HUES64 (cell line): ENCODE measurements around the gene TWIST2.

ENCODE experiments used
- H3K27ac ChIP-seq: 2 replicates; pipeline ENCODE4 v1.7.0; 2013; ENCODE audit warnings: low read depth, low read length, inconsistent platforms
- H3K27me3 ChIP-seq: 2 replicates; pipeline ENCODE4 v1.6.1; 2013; ENCODE audit warnings: mild to moderate bottlenecking, low read length; ENCODE audit not compliant: insufficient read depth
- H3K36me3 ChIP-seq: 2 replicates; pipeline ENCODE4 v1.6.1; 2013; ENCODE audit warnings: mild to moderate bottlenecking, low read length; ENCODE audit not compliant: insufficient read depth
- H3K4me1 ChIP-seq: 2 replicates; pipeline ENCODE4 v1.6.1; 2013; ENCODE audit warnings: mild to moderate bottlenecking, low read length, moderate library complexity; ENCODE audit not compliant: insufficient read depth
- H3K4me3 ChIP-seq: 2 replicates; pipeline ENCODE4 v1.5.1; 2013; ENCODE audit warnings: mild to moderate bottlenecking, low read length, moderate library complexity
- H3K9ac ChIP-seq: 2 replicates; pipeline ENCODE4 v1.6.1; 2013; ENCODE audit warnings: mild to moderate bottlenecking, low read depth, low read length
- H3K9me3 ChIP-seq: 2 replicates; pipeline ENCODE4 v1.6.1; 2013; ENCODE audit warnings: low read depth, low read length; ENCODE audit not compliant: insufficient read depth
- WGBS: fragments of 150-250, 120-280 bp; methylation state at CpG from one replicate; pipeline ENCODE4 v1.1.7; 2013; ENCODE audit warnings: missing lambda C conversion rate; 5-methylcytosine and 5-hydroxymethylcytosine counted together

Gene TWIST2

DNA sequence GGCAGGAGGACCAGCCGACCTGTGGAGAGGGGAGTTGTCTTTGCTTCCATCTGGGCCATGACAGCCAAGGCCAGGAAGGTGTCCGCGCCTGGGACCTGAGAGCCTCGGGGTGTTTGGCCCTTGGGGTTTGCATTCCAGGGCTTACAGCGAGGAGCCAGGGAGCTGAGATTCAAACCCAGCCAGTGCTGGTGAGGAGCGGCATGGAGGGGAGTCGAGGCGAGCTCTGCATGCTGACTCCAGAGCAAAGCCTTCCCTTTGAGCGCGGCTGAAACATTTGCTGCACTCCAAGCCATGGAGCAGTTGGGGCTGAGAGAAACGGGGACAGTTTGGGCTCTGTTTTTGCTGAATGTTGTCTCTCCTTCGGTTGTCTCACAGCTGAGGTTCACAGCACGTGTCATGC is 77.4 kb downstream of the TWIST2 start:
- Histone ChIP-seq H3K27me3 (no peaks in the 10 kb centered on the region), H3K9ac (no peak overlapping the region), H3K36me3 (no peaks in the 10 kb centered on the region), H3K4me1 (no peaks in the 10 kb centered on the region), H3K9me3 (no peaks in the 10 kb centered on the region), H3K4me3 (no peak overlapping the region), H3K27ac (no peak overlapping the region)
- 94% methylated on average over 13 of the region's 13 CpGs for WGBS

DNA sequence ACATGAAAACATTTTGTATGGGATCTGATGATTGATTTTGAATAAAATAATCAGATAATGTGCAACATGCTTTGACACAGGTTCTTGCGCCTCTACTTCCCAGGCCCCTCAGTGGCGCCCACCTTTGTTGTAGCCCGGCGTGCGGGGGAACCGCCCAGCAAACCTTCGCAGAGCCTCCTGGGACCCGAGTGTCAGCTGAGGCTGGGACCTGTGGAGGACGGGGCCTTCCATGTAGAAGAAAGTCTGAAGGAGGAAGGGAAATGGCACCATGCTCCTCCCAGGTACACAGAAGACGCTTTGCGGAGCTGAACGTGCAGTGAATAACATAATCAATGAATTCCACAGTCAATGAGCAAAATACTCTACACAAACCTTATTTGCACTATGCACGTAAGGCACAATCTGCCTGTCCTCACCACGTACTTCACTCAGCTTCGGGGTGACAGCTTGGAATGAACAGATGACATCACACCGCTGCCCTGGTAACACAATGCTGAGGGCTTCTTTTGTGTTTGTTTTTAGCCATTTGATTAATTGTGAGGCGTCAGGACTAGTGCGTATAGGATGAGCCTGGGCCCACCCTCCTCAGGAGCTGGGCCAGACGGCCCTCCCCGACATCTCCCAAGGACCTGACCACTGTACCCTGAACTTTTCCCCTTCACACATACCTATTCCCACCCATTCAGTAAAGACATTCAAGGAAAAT is 78.1 kb downstream of the TWIST2 start:
- Histone ChIP-seq H3K36me3 (no peaks in the 10 kb centered on the region), H3K27ac (no peak overlapping the region), H3K4me1 (no peaks in the 10 kb centered on the region), H3K9me3 (no peaks in the 10 kb centered on the region), H3K27me3 (no peaks in the 10 kb centered on the region), H3K4me3 (no peak overlapping the region), H3K9ac (no peak overlapping the region)
- 95% methylated on average over 20 of the region's 20 CpGs for WGBS

DNA sequence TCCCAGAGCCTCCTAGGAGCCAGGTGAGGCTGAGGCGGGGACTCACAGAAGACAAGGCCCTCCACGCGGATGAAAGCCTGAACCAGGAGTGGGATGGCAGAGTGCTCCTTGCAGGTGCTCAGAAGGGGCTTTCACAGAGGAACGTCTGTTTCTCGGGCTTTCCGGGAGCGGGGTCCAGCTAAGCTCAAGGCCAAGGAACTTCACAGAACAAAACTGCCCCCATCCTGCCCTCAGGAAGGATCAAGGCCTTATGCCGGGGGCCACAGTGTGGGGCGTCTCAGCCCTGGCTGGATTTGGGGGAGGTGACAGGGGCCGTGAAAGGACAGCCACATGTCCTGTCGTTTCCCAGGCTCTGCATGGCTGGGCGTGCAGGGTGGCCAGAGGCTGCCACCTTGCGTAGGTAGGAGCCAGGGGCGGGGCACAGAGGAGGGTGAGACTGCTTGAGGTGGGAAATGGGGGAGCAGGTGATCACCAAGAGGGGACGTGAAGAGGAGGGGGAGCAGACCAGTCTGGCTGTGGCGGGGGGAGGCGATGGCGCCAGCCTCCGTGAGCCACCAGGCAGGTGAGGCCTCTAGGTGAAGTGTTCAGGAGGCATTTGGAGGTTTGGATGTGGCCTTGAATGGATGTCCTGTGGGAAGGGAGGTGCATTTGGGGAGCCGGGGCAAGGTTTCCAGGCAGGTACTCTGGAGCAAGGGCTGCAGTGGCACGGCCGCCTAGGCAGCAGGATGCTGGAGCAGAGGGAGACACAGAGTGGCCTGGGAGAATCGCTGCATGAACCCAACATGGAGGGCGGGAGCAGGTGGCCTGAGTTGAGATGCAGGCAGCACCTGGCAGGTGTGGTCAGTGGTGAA is 79.1 kb downstream of the TWIST2 start:
- Histone ChIP-seq H3K36me3 (no peaks in the 10 kb centered on the region), H3K27ac (no peak overlapping the region), H3K27me3 (no peaks in the 10 kb centered on the region), H3K4me3 (no peak overlapping the region), H3K4me1 (no peaks in the 10 kb centered on the region), H3K9me3 (no peaks in the 10 kb centered on the region), H3K9ac (no peak overlapping the region)
- WGBS: 88% methylated on average over 24 of the region's 24 CpGs

DNA sequence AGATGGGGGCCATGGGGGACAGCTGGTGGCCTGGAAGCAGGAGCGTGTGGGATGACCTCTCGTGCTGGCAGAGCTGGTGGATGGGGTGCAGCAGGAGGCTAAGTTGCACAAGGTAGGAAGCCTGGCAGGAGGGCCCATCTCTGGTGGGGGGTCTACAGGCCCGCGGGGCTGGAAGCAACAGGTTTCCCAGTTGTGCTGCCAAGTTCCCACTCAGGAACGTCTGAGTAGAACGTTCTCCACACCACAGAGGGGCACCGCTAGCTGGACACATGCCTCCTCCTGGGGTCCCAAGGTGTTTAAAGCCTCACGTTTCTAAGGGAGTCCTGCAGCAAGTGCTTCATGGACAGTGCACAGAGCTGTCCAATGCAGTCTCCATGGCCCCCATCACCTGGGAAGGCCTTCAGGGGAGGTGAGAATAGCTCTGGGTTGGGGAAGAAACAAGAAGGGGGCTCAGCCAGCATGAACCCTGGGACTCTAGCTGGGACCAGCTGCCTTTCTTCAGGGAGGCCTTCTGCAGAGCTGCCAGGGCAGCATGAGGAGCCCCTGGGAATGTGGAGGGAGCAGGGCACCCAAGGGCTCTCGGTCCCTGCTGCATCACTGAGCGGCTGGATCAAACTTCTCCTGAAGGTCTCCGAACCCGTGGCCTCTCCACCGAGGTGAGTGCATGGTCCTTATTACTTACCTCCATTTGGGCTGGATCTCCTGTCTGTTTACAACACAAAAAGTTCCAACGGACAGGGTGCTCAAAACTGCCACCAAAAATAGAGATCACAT is 80.0 kb downstream of the TWIST2 start:
- no peak overlapping the region for H3K4me3 ChIP-seq
- no peaks in the 10 kb centered on the region for H3K4me1 ChIP-seq
- no peaks in the 10 kb centered on the region for H3K27me3 ChIP-seq
- 92% methylated on average over 14 of the region's 14 CpGs for WGBS
- H3K36me3 ChIP-seq: no peaks in the 10 kb centered on the region
- H3K27ac ChIP-seq: no peak overlapping the region
- H3K9me3 ChIP-seq: no peaks in the 10 kb centered on the region
- H3K9ac ChIP-seq: no peak overlapping the region

DNA sequence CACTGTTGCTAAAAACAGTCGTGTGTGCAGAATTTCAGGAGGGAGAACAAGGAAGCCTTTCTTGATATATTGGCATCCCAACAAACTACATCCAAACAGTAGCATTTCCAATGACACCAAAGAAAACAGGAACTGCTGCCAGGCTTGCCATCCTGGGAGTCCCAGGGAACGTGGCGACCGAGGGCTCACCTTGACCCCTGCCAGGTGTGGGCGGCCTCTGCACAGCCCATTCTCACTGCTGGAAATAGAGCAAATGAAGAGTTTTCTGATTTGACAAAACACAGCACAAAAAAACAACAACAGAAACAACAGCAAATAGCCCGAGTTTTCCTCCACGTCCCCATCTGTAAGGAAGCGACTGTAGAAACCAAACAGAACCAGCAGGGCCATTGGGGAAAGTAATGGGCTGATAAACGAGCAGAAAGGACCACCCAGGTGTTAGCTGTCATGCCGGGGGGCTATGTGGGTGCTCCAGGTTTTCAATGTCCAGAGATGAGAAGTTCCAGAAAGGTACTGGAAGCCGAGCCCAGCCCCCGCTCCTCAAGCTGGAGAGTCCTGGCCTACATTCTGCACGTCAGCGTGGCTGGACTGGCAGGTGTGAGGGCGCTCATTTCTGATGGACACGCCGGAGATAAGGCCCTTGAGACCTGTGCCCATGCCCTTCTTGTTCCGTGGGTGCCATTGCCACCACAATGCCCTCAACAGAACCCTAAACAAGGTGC is 80.8 kb downstream of the TWIST2 start:
- no peaks in the 10 kb centered on the region for H3K27me3 ChIP-seq
- 89% methylated on average over 18 of the region's 18 CpGs for WGBS
- H3K4me3 ChIP-seq: no peak overlapping the region
- no peak overlapping the region for H3K27ac ChIP-seq
- H3K36me3 ChIP-seq: no peaks in the 10 kb centered on the region
- H3K9ac ChIP-seq: no peak overlapping the region
- no peaks in the 10 kb centered on the region for H3K9me3 ChIP-seq
- H3K4me1 ChIP-seq: no peaks in the 10 kb centered on the region

DNA sequence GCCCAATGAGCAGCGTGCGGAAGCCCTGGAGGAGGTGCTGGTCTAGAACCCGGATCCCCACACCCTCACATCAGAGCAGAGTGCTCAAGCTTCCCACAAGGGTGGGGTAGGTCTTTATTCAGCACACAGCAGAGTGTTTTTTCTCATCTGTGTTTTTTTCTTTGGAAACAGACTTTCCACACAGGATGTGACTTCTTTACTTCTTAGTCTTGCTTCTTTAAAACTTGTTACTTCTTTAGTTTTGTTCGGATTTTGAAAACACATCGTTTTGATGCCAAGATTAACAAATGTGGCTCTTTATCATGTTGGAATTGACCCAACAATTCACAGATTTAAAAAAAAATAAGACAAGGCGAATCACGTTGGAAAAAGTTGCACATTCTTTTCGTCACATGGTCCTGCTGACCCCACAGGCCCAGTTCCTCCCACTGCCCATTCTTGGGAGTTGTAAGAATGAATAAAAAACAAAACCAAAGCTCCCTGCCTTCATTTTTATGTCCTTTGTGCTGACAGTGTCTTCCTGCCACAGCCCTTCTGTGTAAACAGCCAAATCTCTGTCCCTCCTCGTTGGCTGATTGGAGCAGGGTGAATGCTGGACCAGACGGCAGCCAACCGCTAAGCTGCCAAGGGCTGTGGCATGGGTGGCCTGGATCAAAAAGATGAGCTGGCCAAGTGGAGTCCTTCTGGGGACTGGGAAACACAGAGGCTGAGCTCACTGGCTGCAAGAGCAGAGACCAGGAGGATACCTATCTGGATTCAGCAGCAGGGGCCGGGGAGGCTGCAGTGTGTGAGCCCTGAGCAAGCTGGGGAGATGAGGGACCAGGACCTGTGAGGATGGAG is 81.6 kb downstream of the TWIST2 start:
- H3K9ac ChIP-seq: no peak overlapping the region
- H3K36me3 ChIP-seq: no peaks in the 10 kb centered on the region
- no peaks in the 10 kb centered on the region for H3K4me1 ChIP-seq
- H3K27me3 ChIP-seq: no peaks in the 10 kb centered on the region
- H3K27ac ChIP-seq: no peak overlapping the region
- H3K4me3 ChIP-seq: no peak overlapping the region
- H3K9me3 ChIP-seq: peaks cover 3% of the 10 kb centered on the region; the same call in 1 of the 2 replicates
- WGBS: 91% methylated on average over 11 of the region's 12 CpGs

DNA sequence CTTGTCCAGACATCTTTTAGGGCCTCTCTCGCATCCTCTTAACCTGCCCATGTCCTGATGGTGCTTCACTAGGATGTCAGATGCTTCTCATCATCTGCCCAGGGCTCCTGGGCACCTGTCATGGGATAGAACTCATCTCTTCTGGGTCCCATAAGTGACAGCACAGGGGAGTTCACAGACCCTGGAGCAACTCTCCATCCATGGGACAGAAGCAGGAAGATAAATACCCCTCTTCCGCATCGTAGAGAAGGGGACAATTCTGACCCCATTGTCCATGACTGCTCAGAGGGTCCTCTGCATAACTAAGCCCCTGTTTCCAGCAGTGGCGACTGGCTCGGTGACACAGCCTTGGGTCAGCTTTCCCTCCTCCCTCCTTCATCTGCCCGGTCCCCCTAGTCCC is 82.3 kb downstream of the TWIST2 start:
- Histone ChIP-seq H3K9me3 (peaks cover 3% of the 10 kb centered on the region; the same call in 1 of the 2 replicates), H3K4me3 (no peak overlapping the region), H3K27me3 (no peaks in the 10 kb centered on the region), H3K36me3 (no peaks in the 10 kb centered on the region), H3K27ac (no peak overlapping the region), H3K9ac (no peak overlapping the region), H3K4me1 (no peaks in the 10 kb centered on the region)
- WGBS: 86% methylated on average over 6 of the region's 6 CpGs

DNA sequence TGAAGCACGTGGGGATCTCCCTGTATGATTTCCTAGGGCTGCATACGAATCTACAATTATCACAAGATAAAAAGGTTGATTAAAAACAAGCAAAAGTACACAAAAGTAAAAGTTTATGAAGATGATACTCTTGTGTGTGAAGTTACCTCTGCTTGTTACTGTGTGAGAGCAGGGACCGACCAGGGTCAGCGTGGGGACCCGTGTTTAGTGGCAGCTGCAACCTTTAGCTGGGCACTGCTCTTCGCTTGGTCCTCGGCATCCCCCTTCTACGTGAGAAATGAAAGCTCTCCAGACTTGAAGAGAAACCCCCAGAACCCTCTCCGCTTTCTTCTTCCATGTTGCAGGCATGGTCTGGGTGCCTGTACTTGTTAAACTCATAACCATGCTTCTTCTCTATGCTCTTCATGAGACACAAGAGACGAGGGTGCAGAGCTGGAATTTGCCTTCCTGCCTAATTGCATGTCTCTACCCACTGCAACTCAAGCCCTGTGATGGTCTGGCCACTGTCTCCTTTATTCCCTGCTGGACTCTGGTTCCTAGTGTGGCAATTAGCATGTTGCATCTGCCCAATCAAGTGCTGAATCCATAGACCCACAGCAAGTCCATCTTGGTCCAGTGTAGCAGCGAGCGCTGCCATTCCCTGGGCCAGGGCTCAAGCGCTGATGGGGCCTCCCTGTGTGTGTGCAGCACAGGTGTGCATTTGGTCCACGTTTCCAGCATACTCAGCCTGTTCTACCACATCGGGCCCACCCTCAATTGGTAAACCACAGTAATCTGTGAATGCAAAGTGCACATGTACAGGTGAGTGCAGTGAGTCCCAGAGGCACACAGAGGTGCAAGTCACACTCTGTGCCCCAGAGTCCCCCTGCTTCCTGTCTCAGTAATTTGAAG is 88.5 kb downstream of the TWIST2 start:
- Histone ChIP-seq H3K36me3 (no peaks in the 10 kb centered on the region), H3K27me3 (no peaks in the 10 kb centered on the region), H3K9me3 (peaks cover 3% of the 10 kb centered on the region; the same call in 1 of the 2 replicates), H3K27ac (no peak overlapping the region), H3K9ac (no peak overlapping the region), H3K4me3 (no peak overlapping the region), H3K4me1 (no peaks in the 10 kb centered on the region)
- WGBS: 89% methylated on average over 14 of the region's 15 CpGs

DNA sequence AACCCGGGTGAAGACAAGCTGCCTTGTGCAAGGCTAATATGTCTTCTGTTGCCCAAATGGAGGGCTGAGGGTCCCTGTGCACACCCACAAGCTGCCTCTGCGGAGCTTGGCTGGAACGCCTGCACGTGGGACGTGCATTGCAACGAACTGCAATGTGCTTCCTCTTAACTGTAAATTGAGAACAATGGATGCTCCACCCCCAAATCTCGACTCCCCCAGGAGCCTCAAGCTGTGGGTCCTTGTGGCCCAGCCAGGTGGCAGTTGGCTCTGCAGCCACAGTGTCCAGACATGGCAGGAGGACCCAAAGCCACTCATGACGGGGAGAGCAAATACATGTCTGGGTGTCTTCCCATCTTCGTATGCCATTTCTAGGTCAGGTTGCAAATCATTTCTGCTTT is 90.1 kb downstream of the TWIST2 start:
- H3K36me3 ChIP-seq: no peaks in the 10 kb centered on the region
- H3K4me3 ChIP-seq: no peak overlapping the region
- WGBS: 88% methylated on average over 9 of the region's 9 CpGs
- H3K27me3 ChIP-seq: no peaks in the 10 kb centered on the region
- H3K4me1 ChIP-seq: no peaks in the 10 kb centered on the region
- H3K9ac ChIP-seq: no peak overlapping the region
- H3K9me3 ChIP-seq: peaks cover 3% of the 10 kb centered on the region; the same call in 1 of the 2 replicates
- H3K27ac ChIP-seq: no peak overlapping the region
